HL-60 (cell line): ENCODE results near the gene ACVR2B.
"Not testable (repeated sequence)": the region's sequence is repeated elsewhere in the genome, so short reads cannot be mapped to it uniquely, and the experiment has no call there.

Experiments used
- DNase-seq, 2 experiments: peaks; one replicate each; pipeline ENCODE4 v3.0.0-alpha.2; 2010 to 2020; ENCODE audit warnings: low read depth in 1 of 2, low spot score in 1 of 2
- H3K27ac ChIP-seq: fragments of 250-450 bp; sonication (Bioruptor Pico); replicated peaks from 2 replicates; pipeline ENCODE4 v1.5.1; 2020; ENCODE audit warnings: mild to moderate bottlenecking, moderate library complexity
- H3K27me3 ChIP-seq: fragments of 250-450 bp; sonication (Bioruptor Pico); 2 replicates; pipeline ENCODE4 v1.5.1; 2021; ENCODE audit warnings: mild to moderate bottlenecking, moderate library complexity; ENCODE audit not compliant: insufficient read depth, poor library complexity, severe bottlenecking
- H3K4me3 ChIP-seq: replicated peaks from 2 replicates; pipeline ENCODE4 v1.5.1; 2011; ENCODE audit warnings: mild to moderate bottlenecking, control low read depth, low read length; ENCODE audit not compliant: insufficient read depth
- GABPA ChIP-seq: IDR thresholded peaks from 2 replicates; pipeline ENCODE4 v1.6.1; 2012; ENCODE audit warnings: low read depth
- POLR2AphosphoS5 ChIP-seq: IDR thresholded peaks from 2 replicates; pipeline ENCODE4 v1.6.1; 2012; ENCODE audit warnings: low read depth
- SPI1 ChIP-seq: IDR thresholded peaks from 2 replicates; pipeline ENCODE4 v1.6.1; 2012; ENCODE audit warnings: low read depth, mild to moderate bottlenecking, borderline replicate concordance
- TF ChIP-seq, protein P1 (sequence below): IDR thresholded peaks from one replicate; pipeline ENCODE4 v1.5.1; 2011; ENCODE audit warnings: low read length, control low read depth, inconsistent platforms; ENCODE audit not compliant: insufficient read depth
- TF ChIP-seq, protein P2 (sequence below): IDR thresholded peaks from 2 replicates; pipeline ENCODE4 v1.6.1; 2012; ENCODE audit warnings: low read depth; ENCODE audit not compliant: insufficient replicate concordance

ACVR2B gene

DNA sequence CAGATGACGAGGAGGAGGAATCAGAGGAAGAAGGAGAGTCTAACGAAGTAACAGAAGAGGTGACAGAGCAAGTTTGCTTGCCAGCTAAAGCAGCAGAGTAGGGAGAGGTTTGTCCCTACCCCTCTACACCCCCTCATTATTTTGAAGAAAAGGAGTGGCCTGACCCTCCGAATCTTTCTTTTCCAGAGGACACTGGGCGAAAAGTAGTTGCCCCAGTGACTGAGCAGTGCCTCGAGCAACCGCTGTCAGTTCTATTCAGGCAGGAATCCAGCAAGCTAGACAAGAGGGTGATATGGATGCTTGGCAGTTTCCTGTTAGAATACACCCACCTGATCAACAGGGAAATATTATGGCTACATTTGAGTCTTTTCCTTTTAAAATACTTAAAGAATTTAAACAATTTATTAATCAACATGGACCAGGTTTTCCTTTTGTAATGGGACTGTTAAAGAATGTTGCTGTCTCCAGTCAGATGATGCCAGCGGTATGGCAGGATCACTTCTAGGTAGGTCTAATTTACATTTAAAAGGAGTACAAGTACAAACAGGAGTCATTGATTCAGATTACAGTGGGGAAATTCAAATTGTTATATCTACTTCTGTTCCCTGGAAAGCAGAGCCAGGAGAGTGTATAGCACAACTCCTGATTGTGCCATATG is 31.9 kb upstream of the ACVR2B start:
- no peak overlapping the region for H3K4me3 ChIP-seq
- no peak overlapping the region for H3K27ac ChIP-seq
- no peak for DNase-seq
- no peaks in the 10 kb centered on the region for H3K27me3 ChIP-seq
- no peak for TF ChIP-seq SPI1
- TF ChIP-seq GABPA = no peak
- TF ChIP-seq, protein P1, sequence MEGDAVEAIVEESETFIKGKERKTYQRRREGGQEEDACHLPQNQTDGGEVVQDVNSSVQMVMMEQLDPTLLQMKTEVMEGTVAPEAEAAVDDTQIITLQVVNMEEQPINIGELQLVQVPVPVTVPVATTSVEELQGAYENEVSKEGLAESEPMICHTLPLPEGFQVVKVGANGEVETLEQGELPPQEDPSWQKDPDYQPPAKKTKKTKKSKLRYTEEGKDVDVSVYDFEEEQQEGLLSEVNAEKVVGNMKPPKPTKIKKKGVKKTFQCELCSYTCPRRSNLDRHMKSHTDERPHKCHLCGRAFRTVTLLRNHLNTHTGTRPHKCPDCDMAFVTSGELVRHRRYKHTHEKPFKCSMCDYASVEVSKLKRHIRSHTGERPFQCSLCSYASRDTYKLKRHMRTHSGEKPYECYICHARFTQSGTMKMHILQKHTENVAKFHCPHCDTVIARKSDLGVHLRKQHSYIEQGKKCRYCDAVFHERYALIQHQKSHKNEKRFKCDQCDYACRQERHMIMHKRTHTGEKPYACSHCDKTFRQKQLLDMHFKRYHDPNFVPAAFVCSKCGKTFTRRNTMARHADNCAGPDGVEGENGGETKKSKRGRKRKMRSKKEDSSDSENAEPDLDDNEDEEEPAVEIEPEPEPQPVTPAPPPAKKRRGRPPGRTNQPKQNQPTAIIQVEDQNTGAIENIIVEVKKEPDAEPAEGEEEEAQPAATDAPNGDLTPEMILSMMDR = no peak
- TF ChIP-seq, protein P2, sequence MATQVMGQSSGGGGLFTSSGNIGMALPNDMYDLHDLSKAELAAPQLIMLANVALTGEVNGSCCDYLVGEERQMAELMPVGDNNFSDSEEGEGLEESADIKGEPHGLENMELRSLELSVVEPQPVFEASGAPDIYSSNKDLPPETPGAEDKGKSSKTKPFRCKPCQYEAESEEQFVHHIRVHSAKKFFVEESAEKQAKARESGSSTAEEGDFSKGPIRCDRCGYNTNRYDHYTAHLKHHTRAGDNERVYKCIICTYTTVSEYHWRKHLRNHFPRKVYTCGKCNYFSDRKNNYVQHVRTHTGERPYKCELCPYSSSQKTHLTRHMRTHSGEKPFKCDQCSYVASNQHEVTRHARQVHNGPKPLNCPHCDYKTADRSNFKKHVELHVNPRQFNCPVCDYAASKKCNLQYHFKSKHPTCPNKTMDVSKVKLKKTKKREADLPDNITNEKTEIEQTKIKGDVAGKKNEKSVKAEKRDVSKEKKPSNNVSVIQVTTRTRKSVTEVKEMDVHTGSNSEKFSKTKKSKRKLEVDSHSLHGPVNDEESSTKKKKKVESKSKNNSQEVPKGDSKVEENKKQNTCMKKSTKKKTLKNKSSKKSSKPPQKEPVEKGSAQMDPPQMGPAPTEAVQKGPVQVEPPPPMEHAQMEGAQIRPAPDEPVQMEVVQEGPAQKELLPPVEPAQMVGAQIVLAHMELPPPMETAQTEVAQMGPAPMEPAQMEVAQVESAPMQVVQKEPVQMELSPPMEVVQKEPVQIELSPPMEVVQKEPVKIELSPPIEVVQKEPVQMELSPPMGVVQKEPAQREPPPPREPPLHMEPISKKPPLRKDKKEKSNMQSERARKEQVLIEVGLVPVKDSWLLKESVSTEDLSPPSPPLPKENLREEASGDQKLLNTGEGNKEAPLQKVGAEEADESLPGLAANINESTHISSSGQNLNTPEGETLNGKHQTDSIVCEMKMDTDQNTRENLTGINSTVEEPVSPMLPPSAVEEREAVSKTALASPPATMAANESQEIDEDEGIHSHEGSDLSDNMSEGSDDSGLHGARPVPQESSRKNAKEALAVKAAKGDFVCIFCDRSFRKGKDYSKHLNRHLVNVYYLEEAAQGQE = no peak
- no peak for TF ChIP-seq POLR2AphosphoS5

DNA sequence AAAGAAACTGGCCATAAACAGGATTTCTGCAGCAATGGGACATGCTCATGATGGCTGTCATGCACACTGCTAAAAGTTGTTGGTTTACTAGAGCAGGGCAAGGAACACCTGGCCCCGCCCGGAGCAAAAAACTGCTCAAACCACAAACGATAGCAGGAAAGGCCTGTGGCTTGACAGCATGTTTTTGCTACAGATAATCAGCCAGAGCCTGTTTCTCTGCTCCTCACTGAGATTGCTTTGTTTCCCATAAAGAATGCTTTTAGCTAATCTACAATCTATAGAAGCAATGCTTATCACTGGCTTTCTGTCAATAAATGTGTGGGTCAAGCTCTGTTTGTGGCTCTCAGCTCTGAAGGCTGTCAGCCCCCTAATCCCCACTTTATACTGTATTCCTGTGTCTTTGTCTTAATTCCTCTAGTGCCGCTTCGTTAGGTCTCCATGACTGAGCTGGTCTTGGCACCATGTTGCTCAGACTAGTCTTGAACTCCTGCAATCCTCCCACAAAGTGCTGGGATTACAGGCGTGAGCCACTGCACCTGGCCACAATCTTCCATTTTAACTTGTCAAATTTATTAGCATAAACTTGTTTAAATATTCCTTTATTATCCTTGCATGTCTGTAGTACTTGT is 26.8 kb upstream of the ACVR2B start:
- H3K27me3 ChIP-seq, H3K27ac ChIP-seq, DNase-seq, H3K4me3 ChIP-seq: not testable (repeated sequence)

DNA sequence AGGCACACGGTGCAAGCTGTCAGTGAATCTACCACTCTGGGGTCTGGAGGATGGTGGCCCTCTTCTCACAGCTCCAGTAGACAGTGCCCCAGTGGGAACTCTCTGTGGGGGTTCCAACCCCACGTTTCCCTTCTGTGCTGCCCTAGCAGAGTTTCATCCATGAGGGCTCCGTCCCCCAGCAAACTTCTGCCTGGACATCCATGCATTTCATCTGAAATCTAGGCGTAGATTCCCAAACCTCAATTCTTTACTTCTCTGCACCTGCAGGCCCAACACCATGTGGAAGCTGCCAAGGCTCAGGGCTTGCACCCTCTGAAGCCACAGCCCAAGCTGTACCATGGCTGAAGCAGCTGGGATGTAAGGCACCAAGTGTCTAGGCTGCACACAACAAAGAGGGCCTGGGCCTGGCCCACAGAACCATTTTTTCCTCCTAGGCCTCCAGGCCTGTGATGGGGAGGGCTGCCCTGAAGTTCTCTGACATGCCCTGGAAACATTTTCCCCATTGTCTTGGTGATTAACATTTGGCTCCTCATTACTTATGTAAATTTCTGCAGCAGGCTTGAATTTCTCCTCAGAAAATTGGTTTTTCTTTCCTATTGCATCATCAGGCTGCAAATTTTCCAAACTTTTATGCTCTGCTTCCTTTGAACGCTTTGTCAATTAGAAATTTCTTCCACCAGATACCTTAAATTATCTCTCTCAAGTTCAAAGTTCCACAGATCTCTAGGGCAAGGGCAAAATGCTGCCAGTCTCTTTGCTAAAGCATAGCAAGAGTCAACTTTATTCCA is 20.6 kb upstream of the ACVR2B start:
- not testable (repeated sequence) for H3K27ac ChIP-seq, DNase-seq, H3K4me3 ChIP-seq, H3K27me3 ChIP-seq

DNA sequence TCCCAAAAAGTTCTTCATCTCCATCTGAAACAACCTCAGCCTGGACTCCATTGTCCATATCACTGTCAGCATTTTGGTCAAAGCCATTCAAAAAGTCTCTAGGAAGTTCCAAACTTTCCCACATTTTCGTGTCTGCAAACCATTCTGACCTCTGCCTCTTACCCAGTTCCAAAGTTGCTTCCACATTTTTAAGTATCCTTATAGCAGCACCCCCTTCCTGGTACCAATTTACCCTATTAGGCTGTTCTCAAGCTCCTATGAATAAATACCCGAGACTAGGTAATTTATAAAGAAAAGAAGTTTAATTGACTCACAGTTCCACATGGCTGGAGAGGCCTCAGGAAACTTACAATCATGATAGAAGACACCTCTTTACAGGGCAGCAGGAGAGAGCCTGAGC is 20.0 kb upstream of the ACVR2B start:
- not testable (repeated sequence) for H3K27me3 ChIP-seq, DNase-seq, H3K27ac ChIP-seq, H3K4me3 ChIP-seq

DNA sequence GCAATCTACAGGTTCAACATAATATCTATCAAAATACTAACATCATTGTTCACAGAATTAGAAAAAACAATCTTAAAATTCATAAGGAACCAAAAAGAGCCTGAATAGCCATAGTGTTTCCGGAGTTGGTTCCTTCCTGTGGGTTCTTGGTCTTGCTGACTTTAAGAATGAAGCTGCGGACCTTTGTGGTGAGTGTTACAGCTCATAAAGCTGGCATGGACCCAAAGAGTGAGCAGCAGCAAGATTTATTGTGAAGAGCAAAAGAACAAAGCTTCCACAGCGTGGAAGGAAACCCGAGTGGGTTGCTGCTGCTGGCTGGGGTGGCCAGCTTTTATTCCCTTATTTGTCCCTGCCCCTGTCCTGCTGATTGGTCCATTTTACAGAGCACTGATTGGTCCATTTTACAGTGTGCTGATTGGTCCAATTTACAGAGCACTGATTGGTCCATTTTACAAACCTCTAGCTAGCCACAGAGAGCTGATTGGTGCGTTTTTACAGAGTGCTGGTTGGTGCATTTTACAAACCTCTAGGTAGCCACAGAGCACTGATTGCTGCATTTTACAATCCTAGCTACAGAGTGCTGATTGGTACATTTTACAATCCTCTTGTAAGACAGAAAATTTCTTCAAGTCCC is 15.1 kb upstream of the ACVR2B start:
- not testable (repeated sequence) for H3K4me3 ChIP-seq, H3K27ac ChIP-seq, H3K27me3 ChIP-seq
- peak in 1 of 2 experiments; percentile 67 for DNase-seq

DNA sequence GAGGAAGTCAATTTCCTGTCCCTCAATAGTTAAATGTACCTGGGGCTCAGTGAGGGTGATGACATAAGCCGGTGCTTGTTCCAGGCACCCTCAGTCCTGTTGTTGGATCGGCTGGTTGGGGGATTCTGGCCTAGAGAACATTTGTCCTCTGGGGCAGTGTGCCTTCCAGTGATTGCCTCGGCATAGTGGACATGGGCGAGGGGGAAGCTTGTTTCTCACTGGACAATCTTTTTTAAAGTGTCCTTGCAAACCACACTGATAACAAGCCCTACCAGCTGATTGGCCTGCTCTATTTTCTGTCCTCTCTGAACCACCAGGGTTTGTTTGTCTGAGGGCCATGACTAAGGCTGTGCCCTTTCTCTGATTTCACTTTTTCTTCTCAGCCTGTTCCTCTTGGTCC is 10.5 kb upstream of the ACVR2B start:
- H3K27ac ChIP-seq, H3K27me3 ChIP-seq, DNase-seq, H3K4me3 ChIP-seq: not testable (repeated sequence)

DNA sequence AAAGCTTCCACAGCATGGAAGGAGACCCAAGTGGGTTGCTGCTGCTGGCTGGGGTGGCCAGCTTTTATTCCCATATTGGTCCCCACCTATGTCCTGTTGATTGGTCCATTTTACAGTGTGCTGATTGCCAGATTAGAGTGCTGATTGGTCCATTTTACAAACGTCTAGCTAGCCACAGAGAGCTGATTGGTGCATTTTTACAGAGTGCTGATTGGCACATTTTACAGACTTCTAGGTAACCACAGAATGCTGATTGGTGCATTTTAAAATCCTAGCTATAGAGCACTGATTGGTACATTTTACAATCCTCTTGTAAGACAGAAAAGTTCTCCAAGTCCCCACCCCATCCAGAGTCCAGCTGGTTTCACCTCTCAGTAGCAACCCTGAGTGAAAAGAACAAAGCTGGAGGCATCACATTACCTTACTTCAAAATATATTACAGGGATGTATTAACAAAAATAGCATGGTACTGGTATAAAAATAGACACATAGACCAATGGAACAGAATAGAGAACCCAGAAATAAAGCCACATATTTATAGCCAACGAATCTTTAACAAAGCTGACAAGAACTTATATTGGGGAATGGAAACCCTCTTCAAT is 7.5 kb upstream of the ACVR2B start:
- DNase-seq = no peak
- Histone ChIP-seq H3K27me3 (no peaks in the 10 kb centered on the region), H3K4me3 (no peak overlapping the region), H3K27ac (no peak overlapping the region)
- TF ChIP-seq POLR2AphosphoS5 (no peak), GABPA (no peak), SPI1 (no peak)
- TF ChIP-seq, protein P2 = no peak
- TF ChIP-seq, protein P1 = no peak
